HepG2 (cell line): ENCODE measurements around the gene HIVEP2. TPM values are rescaled to one million over a fixed set of nuclear protein-coding genes. Genes with fewer than 3 reads are reported as not detected.

Experiments
- ATAC-seq: fragments of 200-7000 bp; cut with Tn5 transposase; 3 replicates; pipeline ENCODE4 v1.9.1; 2020; ENCODE audit warnings: mild to moderate bottlenecking, moderate library complexity
- BruUV-seq: library from RNA; stranded (reverse); fragments of 400-500 nt; replicated peaks from 2 replicates; lab custom pipeline; 2021; lab: Mats Ljungman, UMichigan
- CTCF ChIA-PET: fragments of 300-600 bp; formaldehyde crosslinking; extraction: SDS; loops from one replicate; lab custom pipeline; 2021; ENCODE audit warnings: low total read pairs, inconsistent platforms, low intra/inter-chr PET ratio; lab: Yijun Ruan, JAX
- POLR2A ChIA-PET: fragments of 350-600 bp; sonication (Branson Sonifier 250); formaldehyde crosslinking; loops from one replicate; lab custom pipeline; 2020; ENCODE audit warnings: antibody characterized with exemption, inconsistent platforms; lab: Yijun Ruan, JAX
- DNase-seq: peaks from one replicate; pipeline ENCODE4 v3.0.0-alpha.2; 2015; ENCODE audit warnings: low spot score
- FAIRE-seq: peaks from 3 replicates; lab custom pipeline; 2011; peaks lifted over from hg19 to GRCh38; lab: Jason Lieb, UNC
- H2AFZ ChIP-seq: one replicate; pipeline ENCODE4 v1.6.1; 2011; ENCODE audit warnings: low read length, inconsistent platforms
- H3K27ac ChIP-seq: fragments of 300-600 bp; 3 replicates; pipeline ENCODE4 v1.8.0; 2011; ENCODE audit warnings: mixed run types, mild to moderate bottlenecking, mixed read lengths, low read length, inconsistent platforms; ENCODE audit not compliant: insufficient read depth; ENCODE audit errors: extremely low read length
- H3K27me3 ChIP-seq, 2 experiments: fragments of 200-600 bp in 1 of 2; 2 replicates in 1 of 2; 3 replicates in 1 of 2; pipeline versions ENCODE4 v1.6.0 to v1.8.0; 2011; ENCODE audit warnings: low read length in 2 of 2, mild to moderate bottlenecking in 2 of 2, moderate library complexity in 2 of 2, inconsistent platforms in 1 of 2; ENCODE audit not compliant: insufficient read depth in 2 of 2, control insufficient read depth in 1 of 2
- H3K36me3 ChIP-seq, 2 experiments: fragments of 200-600 bp in 1 of 2; replicated peaks in 1 of 2; 2 replicates in 1 of 2; 3 replicates in 1 of 2; pipeline versions ENCODE4 v1.5.1 to v1.8.0; 2011; ENCODE audit warnings: low read length in 2 of 2, inconsistent platforms in 1 of 2; ENCODE audit not compliant: insufficient read depth in 2 of 2, control insufficient read depth in 1 of 2
- H3K4me1 ChIP-seq: 2 replicates; pipeline ENCODE4 v1.5.1; 2012; ENCODE audit warnings: low read length, inconsistent platforms; ENCODE audit not compliant: insufficient read depth
- H3K4me2 ChIP-seq: 2 replicates; pipeline ENCODE4 v1.6.0; 2011; ENCODE audit warnings: low read depth, low read length, inconsistent platforms
- H3K4me3 ChIP-seq, 3 experiments: fragments of 200-600 bp in 1 of 3; sonication (generic), shearing (Covaris generic) in 1 of 3; replicated peaks in 1 of 3; 2 replicates each; pipeline ENCODE4 v1.5.1; 2011 to 2016; ENCODE audit warnings: low read length in 3 of 3, inconsistent platforms in 2 of 3, low read depth in 2 of 3, mild to moderate bottlenecking in 2 of 3, control low read depth in 1 of 3, mixed read lengths in 1 of 3; ENCODE audit not compliant: insufficient read depth in 1 of 3
- H3K79me2 ChIP-seq: one replicate; pipeline ENCODE4 v1.6.1; 2011; ENCODE audit warnings: low read length, inconsistent platforms; ENCODE audit not compliant: insufficient read depth
- H3K9ac ChIP-seq: 2 replicates; pipeline ENCODE4 v1.6.0; 2011; ENCODE audit warnings: mild to moderate bottlenecking, low read depth, low read length, inconsistent platforms; ENCODE audit not compliant: insufficient read depth
- H3K9me3 ChIP-seq: 2 replicates; pipeline ENCODE4 v1.5.1; 2012; ENCODE audit warnings: mild to moderate bottlenecking, low read length
- H4K20me1 ChIP-seq: 2 replicates; pipeline ENCODE4 v1.6.0; 2011; ENCODE audit warnings: inconsistent platforms, mild to moderate bottlenecking, low read length, moderate library complexity; ENCODE audit not compliant: insufficient read depth
- KDM5B ChIP-seq: sonication (generic); formaldehyde crosslinking; IDR thresholded peaks from 2 replicates; pipeline ENCODE4 v1.4.0; 2020; ENCODE audit warnings: missing genetic modification reagents, mild to moderate bottlenecking, borderline replicate concordance
- THYN1 ChIP-seq: sonication (generic); formaldehyde crosslinking; IDR thresholded peaks from 2 replicates; pipeline ENCODE4 v1.8.1; 2023; ENCODE audit warnings: low read depth, mild to moderate bottlenecking, moderate library complexity, missing genetic modification reagents, borderline replicate concordance
- WIZ ChIP-seq: sonication (generic); formaldehyde crosslinking; IDR thresholded peaks from 2 replicates; pipeline ENCODE4 v1.5.1; 2020; ENCODE audit warnings: mild to moderate bottlenecking, missing genetic modification reagents
- YEATS4 ChIP-seq: sonication (generic); formaldehyde crosslinking; IDR thresholded peaks from 2 replicates; pipeline ENCODE4 v1.4.0; 2020; ENCODE audit warnings: missing genetic modification reagents, borderline replicate concordance
- ZNF501 ChIP-seq: sonication (generic); formaldehyde crosslinking; IDR thresholded peaks from 2 replicates; pipeline ENCODE4 v1.5.1; 2020; ENCODE audit warnings: mild to moderate bottlenecking, moderate library complexity, missing genetic modification reagents
- WGBS: methylation state at CpG from one replicate; pipeline ENCODE4 v1.1.6; 2017; ENCODE audit warnings: low lambda C conversion rate; 5-methylcytosine and 5-hydroxymethylcytosine counted together
- in situ Hi-C: cut with HindIII; loops from 2 replicates; pipeline ENCODE4 v1.10.0; 2017; ENCODE audit warnings: low pct_unique_long_range_greater_than_20kb; ENCODE audit not compliant: extremely low pct_ligation_motif_present
- intact Hi-C: fragments of 100-400 bp; cut with micrococcal nuclease; formaldehyde crosslinking; loops from one replicate; pipeline ENCODE4 v1.10.0; 2022; ENCODE audit not compliant: unreplicated experiment
- polyA plus RNA-seq, 8 experiments: library from polyadenylated mRNA; depleted of rRNA in 3 of 8; stranded (reverse) in 7 of 8; unstranded in 1 of 8; fragments of >200 nt; fragmentation: Illumina TruSeq in 4 of 8; extraction: Trizol in 4 of 8; gene quantifications; 2 replicates each; pipeline versions ENCODE4 v1.2.1 to v1.2.3, GENCODE V29; 2011 to 2016; ENCODE audit warnings: low read depth in 4 of 8, missing spikeins in 1 of 8, mixed read lengths in 1 of 8; ENCODE audit not compliant: insufficient read depth in 1 of 8
- total RNA-seq, 5 experiments: library from RNA; depleted of rRNA; stranded (reverse); fragments of >200 nt; fragmentation: Illumina TruSeq; extraction: Trizol; gene quantifications; 2 replicates each; pipeline ENCODE4 v1.2.3, GENCODE V29; 2016; ENCODE audit warnings: low read depth in 1 of 5
- TF ChIP-seq, protein P1 (sequence below): sonication (generic); formaldehyde crosslinking; IDR thresholded peaks from 2 replicates; pipeline ENCODE4 v1.4.0; 2020; ENCODE audit warnings: missing genetic modification reagents, borderline replicate concordance
- TF ChIP-seq, protein P2 (sequence below): sonication (generic); formaldehyde crosslinking; IDR thresholded peaks from 2 replicates; pipeline ENCODE4 v1.5.0; 2020; ENCODE audit warnings: mild to moderate bottlenecking, missing genetic modification reagents, borderline replicate concordance
- TF ChIP-seq, protein P3 (sequence below): sonication (generic); formaldehyde crosslinking; IDR thresholded peaks from 2 replicates; pipeline ENCODE4 v1.9.0; 2021; ENCODE audit warnings: missing genetic modification reagents, borderline replicate concordance

HIVEP2 gene
- total and polyA plus RNA-seq, 2 of the 13 experiments (the other 11 are each of a cell fraction or from before 2014, with no cell fraction given), result 3.4 to 12.9 TPM

DNA sequence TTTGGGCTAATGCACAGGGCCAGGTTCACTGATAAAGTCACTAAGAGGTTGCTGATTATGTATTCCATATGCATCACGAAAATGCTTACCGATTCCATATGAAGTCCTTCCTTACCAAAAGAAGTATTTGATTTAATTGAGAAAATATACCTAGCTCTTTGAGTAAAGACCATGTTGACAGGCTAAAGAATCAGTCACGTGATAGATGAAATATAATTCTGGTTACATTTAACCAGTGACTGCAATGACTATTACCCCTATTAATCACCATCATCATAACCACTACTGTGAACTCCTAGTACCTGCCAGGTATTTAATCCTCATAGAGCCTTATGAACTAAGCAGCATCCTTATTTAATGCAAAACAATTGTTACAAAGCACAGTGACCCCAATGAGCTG, 110.1 kb downstream of the HIVEP2 start:
- Histone ChIP-seq H3K9me3 (no peaks in the 10 kb centered on the region), H3K27me3 (no peaks in the 10 kb centered on the region), H3K79me2 (no peaks in the 10 kb centered on the region), H3K36me3 (no peaks in the 10 kb centered on the region; a peak in 1 of 5 replicates), H3K4me2 (no peak overlapping the region), H3K27ac (no peak overlapping the region), H3K4me1 (peaks cover 16% of the 10 kb centered on the region), H4K20me1 (no peaks in the 10 kb centered on the region), H2AFZ (no peak overlapping the region), H3K4me3 (no peak overlapping the region), H3K9ac (no peak overlapping the region)
- no peak for DNase-seq
- CTCF ChIA-PET, result no interaction called here
- intact Hi-C loops, result no loop called here
- POLR2A ChIA-PET, result no interaction called here
- no TSS peak for BruUV-seq
- in situ Hi-C loops, result no loop called here
- WGBS, result 98% methylated on average over 3 of the region's 3 CpGs
- ATAC-seq, result no peak
- TF ChIP-seq ZNF501 (CRISPR knock-in tag) (no peak), YEATS4 (no peak), THYN1 (CRISPR knock-in tag) (no peak), WIZ (no peak), KDM5B (no peak)
- TF ChIP-seq, protein P1, sequence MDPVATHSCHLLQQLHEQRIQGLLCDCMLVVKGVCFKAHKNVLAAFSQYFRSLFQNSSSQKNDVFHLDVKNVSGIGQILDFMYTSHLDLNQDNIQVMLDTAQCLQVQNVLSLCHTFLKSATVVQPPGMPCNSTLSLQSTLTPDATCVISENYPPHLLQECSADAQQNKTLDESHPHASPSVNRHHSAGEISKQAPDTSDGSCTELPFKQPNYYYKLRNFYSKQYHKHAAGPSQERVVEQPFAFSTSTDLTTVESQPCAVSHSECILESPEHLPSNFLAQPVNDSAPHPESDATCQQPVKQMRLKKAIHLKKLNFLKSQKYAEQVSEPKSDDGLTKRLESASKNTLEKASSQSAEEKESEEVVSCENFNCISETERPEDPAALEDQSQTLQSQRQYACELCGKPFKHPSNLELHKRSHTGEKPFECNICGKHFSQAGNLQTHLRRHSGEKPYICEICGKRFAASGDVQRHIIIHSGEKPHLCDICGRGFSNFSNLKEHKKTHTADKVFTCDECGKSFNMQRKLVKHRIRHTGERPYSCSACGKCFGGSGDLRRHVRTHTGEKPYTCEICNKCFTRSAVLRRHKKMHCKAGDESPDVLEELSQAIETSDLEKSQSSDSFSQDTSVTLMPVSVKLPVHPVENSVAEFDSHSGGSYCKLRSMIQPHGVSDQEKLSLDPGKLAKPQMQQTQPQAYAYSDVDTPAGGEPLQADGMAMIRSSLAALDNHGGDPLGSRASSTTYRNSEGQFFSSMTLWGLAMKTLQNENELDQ (CRISPR knock-in tag), result no peak
- TF ChIP-seq, protein P2, sequence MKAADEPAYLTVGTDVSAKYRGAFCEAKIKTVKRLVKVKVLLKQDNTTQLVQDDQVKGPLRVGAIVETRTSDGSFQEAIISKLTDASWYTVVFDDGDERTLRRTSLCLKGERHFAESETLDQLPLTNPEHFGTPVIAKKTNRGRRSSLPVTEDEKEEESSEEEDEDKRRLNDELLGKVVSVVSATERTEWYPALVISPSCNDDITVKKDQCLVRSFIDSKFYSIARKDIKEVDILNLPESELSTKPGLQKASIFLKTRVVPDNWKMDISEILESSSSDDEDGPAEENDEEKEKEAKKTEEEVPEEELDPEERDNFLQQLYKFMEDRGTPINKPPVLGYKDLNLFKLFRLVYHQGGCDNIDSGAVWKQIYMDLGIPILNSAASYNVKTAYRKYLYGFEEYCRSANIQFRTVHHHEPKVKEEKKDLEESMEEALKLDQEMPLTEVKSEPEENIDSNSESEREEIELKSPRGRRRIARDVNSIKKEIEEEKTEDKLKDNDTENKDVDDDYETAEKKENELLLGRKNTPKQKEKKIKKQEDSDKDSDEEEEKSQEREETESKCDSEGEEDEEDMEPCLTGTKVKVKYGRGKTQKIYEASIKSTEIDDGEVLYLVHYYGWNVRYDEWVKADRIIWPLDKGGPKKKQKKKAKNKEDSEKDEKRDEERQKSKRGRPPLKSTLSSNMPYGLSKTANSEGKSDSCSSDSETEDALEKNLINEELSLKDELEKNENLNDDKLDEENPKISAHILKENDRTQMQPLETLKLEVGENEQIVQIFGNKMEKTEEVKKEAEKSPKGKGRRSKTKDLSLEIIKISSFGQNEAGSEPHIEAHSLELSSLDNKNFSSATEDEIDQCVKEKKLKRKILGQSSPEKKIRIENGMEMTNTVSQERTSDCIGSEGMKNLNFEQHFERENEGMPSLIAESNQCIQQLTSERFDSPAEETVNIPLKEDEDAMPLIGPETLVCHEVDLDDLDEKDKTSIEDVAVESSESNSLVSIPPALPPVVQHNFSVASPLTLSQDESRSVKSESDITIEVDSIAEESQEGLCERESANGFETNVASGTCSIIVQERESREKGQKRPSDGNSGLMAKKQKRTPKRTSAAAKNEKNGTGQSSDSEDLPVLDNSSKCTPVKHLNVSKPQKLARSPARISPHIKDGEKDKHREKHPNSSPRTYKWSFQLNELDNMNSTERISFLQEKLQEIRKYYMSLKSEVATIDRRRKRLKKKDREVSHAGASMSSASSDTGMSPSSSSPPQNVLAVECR (CRISPR knock-in tag), result no peak
- TF ChIP-seq, protein P3, sequence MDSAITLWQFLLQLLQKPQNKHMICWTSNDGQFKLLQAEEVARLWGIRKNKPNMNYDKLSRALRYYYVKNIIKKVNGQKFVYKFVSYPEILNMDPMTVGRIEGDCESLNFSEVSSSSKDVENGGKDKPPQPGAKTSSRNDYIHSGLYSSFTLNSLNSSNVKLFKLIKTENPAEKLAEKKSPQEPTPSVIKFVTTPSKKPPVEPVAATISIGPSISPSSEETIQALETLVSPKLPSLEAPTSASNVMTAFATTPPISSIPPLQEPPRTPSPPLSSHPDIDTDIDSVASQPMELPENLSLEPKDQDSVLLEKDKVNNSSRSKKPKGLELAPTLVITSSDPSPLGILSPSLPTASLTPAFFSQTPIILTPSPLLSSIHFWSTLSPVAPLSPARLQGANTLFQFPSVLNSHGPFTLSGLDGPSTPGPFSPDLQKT (CRISPR knock-in tag), result no peak
- no peak for FAIRE-seq
